ENCODE results near the gene NSUN7.
"Not testable (repeated sequence)": the region's sequence is repeated elsewhere in the genome, so short reads cannot be mapped to it uniquely, and the experiment has no call there.

NSUN7 gene

DNA sequence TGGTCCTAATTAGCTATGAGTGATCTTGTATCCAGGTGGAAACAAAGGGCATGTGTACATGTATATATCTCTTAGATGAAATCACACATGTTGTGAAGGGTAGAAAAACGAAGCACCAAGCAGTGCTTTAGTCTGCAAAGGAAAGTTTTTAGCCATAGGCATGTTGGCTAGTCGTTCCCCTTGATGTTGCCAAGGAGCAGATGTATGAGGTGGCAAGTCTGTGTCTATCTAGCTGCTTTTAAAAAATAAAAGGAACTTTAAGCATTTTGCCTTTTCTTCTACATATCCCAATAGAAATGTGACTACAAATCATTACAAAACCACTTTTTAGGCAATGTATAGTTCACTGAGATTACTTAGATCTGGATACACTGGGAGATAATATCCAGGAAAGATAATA is 63.1 kb downstream of the NSUN7 start:
- DNase-seq (ENCODE audit: extremely low read depth, low read depth): no peak
- TF ChIP-seq, protein P1, sequence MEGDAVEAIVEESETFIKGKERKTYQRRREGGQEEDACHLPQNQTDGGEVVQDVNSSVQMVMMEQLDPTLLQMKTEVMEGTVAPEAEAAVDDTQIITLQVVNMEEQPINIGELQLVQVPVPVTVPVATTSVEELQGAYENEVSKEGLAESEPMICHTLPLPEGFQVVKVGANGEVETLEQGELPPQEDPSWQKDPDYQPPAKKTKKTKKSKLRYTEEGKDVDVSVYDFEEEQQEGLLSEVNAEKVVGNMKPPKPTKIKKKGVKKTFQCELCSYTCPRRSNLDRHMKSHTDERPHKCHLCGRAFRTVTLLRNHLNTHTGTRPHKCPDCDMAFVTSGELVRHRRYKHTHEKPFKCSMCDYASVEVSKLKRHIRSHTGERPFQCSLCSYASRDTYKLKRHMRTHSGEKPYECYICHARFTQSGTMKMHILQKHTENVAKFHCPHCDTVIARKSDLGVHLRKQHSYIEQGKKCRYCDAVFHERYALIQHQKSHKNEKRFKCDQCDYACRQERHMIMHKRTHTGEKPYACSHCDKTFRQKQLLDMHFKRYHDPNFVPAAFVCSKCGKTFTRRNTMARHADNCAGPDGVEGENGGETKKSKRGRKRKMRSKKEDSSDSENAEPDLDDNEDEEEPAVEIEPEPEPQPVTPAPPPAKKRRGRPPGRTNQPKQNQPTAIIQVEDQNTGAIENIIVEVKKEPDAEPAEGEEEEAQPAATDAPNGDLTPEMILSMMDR (IDR thresholded peaks at IDR 0.05; ENCODE audit: low read depth, low read length): no peak

DNA sequence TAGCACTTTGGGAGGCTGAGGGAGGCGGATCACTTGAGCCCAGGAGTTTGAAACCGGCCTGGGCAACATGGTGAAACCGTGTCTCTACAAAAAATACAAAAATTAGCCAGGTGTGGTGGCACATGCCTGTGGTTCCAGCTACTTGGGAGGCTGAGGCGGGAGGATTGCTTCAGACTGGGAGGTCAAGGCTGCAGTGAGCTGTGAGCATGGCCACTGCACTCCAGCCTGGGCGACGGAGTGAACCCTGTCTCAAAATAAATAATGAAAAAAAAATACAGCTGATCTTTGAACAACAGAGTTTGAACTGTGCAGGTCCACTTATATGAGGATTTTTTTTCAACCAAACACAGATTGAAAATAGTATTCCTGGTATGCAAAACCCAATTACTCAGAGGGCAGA is 67.4 kb downstream of the NSUN7 start:
- not testable (repeated sequence) for DNase-seq (ENCODE audit: extremely low read depth, low read depth)

DNA sequence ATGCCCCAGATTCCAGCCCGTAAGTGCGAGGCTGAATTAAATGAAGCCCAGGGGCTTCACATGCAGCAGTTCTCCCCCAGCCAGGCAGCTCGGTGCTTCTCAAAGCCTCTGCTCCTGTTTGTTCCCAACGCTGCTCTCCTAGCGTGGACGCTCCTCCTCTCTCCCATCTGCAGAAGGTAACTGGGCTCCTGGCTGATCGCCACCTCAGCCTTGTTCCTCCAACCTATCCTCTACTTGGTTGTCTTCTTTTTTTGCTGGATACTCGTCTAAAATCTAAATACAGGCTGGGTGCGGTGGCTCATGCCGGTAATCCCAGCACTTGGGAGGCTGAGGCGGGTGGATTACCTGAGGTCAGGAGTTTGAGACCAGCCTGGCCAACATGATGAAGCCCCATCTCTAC is 70.3 kb downstream of the NSUN7 start:
- no peak for DNase-seq (ENCODE audit: extremely low read depth, low read depth)
- TF ChIP-seq, protein P1 (IDR thresholded peaks at IDR 0.05; ENCODE audit: low read depth, low read length): no peak

DNA sequence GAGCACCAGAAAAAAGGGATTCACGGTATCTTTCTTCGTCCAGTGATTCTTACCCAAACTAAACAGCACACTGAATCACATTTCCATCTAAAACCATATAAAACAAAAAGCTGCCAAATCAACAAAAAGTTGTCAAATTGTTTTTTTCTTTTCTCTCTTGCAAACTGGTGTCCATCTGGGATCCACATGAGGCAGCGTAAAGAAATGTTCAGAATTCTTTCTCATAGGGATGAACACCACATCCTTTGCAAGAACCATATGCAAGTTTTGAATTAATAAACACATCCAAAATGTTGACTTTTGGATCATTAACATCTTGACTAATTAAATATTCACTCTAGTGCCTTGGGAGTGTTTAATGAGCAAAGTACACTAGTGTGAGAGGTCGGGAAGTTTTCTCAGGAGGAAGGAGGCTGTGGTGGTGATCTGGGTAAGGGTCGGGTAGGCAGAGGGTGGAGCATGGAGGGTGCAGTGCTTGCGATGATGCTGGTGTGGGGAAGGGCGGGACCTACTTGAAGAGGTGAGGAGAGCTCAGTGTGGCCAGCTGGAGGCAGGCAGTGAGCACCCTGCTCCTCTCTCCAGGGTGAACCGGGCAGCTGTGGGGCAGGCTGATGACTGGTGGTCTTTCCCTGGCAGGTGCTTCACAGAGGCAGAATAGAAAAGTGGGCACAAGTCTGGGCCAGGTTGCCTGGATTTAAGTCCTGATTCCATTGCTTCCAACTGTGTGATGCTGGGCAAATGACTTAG is 72.8 kb downstream of the NSUN7 start:
- no peak for DNase-seq (ENCODE audit: extremely low read depth, low read depth)

DNA sequence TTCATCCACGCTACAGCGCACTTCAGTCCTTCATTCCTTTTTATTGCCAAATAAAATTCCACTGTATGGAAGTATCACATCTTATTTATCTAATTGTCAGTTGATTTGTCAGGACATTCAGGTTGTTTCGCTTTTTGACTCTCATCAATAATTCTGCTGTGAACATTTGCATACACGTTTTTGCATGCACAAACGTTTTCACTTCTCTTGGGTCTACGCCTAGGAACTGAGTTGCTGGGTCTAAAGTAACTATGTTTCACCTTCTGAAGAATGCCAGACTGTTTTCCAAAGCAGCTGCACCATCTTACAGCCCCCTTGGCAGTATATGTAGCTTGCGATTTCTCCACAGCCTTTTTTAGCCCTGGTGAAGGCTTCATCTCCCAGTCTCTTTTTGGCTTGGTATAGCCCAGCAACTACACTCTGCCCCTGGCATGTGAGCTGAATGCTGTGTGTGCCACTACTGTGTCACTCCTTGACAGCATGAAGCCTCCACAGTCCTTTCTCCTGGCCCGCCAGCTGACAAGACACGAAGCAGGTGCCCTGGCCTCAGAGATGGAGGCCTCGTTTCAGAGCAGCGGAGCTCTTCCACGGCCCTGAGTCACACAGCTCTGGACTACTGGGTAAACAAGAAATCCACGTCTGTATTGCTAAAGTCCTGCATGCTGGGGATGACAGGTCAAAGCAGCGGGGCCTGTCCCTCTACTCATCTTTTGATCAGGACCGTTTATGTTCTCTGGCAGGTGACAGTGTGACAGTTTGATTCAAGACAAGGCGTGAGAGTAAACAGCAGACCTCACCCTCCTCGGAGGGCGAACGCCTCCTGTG is 75.5 kb downstream of the NSUN7 start:
- no peak for DNase-seq (ENCODE audit: extremely low read depth, low read depth)
- TF ChIP-seq, protein P1 (IDR thresholded peaks at IDR 0.05; ENCODE audit: low read depth, low read length): no peak

More for the DNA sequence above, 72.8 kb downstream of the NSUN7 start:
- TF ChIP-seq, protein P1 (IDR thresholded peaks at IDR 0.05; ENCODE audit: low read depth, low read length): no peak

DNA sequence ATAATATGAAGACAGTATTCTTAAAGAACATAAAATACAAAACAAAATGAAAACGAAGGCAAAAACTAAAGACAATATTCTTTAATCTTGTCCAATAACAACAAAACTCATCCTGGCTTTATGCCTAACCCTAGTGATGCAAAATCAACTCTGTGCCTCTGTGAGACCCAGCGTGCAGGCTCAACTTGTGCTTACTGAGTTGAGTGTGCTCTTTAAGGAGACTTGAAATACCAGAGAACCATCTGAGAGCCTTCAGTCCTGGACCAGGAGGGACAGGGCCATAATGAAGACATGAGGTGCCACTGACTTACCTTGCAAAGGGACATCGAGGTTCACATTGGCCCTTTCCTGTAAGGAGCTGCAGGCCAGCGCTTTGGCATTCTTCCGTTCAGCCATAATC is 77.1 kb downstream of the NSUN7 start:
- TF ChIP-seq, protein P1 (IDR thresholded peaks at IDR 0.05; ENCODE audit: low read depth, low read length): no peak
- no peak for DNase-seq (ENCODE audit: extremely low read depth, low read depth)

DNA sequence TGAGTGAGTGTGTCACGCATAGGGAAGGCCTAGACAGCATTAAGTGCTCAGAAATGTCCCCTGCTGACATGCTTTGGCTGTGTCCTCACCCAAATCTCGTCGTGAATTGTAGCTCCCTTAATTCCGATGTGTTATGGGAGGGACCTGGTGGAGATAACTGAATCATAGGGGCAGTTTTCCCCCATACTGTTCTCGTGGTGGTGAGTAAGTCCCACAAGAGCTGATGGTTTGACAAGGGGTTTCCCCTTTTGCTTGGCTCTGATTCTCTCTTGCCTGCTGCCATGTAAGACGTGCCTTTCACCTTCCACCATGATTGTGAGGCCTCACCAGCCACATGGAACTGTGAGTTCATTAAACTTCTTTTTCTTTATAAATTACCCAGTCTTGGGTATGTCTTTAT is 78.0 kb downstream of the NSUN7 start:
- TF ChIP-seq, protein P1 (IDR thresholded peaks at IDR 0.05; ENCODE audit: low read depth, low read length): no peak
- DNase-seq (ENCODE audit: extremely low read depth, low read depth): no peak
